IMR-90 (cell line): ENCODE data around the gene SPINT4.

Source experiments
- BHLHE40 ChIP-seq: fragments of 150-350 bp; IDR thresholded peaks from 2 replicates; pipeline ENCODE4 v1.6.1; 2016; ENCODE audit warnings: mild to moderate bottlenecking, low read depth, low read length
- CTCF ChIP-seq: conservative IDR thresholded peaks from 2 replicates; pipeline ENCODE4 v1.5.1; 2012; ENCODE audit warnings: mild to moderate bottlenecking, low read depth, low read length, improper control_type of control experiment
- ELK1 ChIP-seq: fragments of 150-350 bp; IDR thresholded peaks from 2 replicates; pipeline ENCODE4 v1.6.1; 2016; ENCODE audit warnings: low read depth, mild to moderate bottlenecking, low read length, moderate library complexity, borderline replicate concordance
- FOS ChIP-seq: fragments of 150-350 bp; IDR thresholded peaks from 2 replicates; pipeline ENCODE4 v1.6.1; 2016; ENCODE audit warnings: low read depth, low read length
- MAFK ChIP-seq: IDR thresholded peaks from 2 replicates; pipeline ENCODE4 v1.6.1; 2012; ENCODE audit warnings: low read depth, low read length, improper control_type of control experiment
- MXI1 ChIP-seq: IDR thresholded peaks from 2 replicates; pipeline ENCODE4 v1.6.1; 2012; ENCODE audit warnings: low read depth, mild to moderate bottlenecking, low read length, moderate library complexity, borderline replicate concordance
- NFE2L2 ChIP-seq: fragments of 150-350 bp; IDR thresholded peaks from 2 replicates; pipeline ENCODE4 v1.6.1; 2016; ENCODE audit warnings: low read depth, mild to moderate bottlenecking, low read length
- POLR2A ChIP-seq: IDR thresholded peaks from 2 replicates; pipeline ENCODE4 v1.6.1; 2012; ENCODE audit warnings: mild to moderate bottlenecking, low read depth, low read length
- RAD21 ChIP-seq: IDR thresholded peaks from 2 replicates; pipeline ENCODE4 v1.6.1; 2012; ENCODE audit warnings: low read length, improper control_type of control experiment
- RCOR1 ChIP-seq: IDR thresholded peaks from 2 replicates; pipeline ENCODE4 v1.6.1; 2012; ENCODE audit warnings: mild to moderate bottlenecking, low read length, improper control_type of control experiment; ENCODE audit not compliant: insufficient replicate concordance
- SMC3 ChIP-seq: fragments of 150-350 bp; IDR thresholded peaks from 2 replicates; pipeline ENCODE4 v1.6.1; 2016; ENCODE audit warnings: low read depth, mild to moderate bottlenecking, antibody characterized with exemption, low read length, moderate library complexity
- USF2 ChIP-seq: fragments of 150-350 bp; IDR thresholded peaks from 2 replicates; pipeline ENCODE4 v1.6.1; 2017; ENCODE audit warnings: mild to moderate bottlenecking, antibody characterized with exemption, low read length, low read depth

- no peak for TF ChIP-seq FOS
- no peak for TF ChIP-seq MXI1
- TF ChIP-seq BHLHE40: no peak
- TF ChIP-seq NFE2L2: no peak
- TF ChIP-seq CTCF: no peak
- TF ChIP-seq POLR2A: no peak
- TF ChIP-seq ELK1: no peak
- TF ChIP-seq SMC3: no peak
- no peak for TF ChIP-seq MAFK
- no peak for TF ChIP-seq RAD21
- no peak for TF ChIP-seq RCOR1
- TF ChIP-seq USF2: no peak
Measured at GRCh38 chr20:45772693-45773092, 50.5 kb downstream of the SPINT4 start.
